Breast epithelium (tissue), 4 donors: Measurements from ENCODE around the gene MPP2. TPM values are rescaled to one million over a fixed set of nuclear protein-coding genes. Genes with fewer than 3 reads are reported as not detected.

Experiments used
- DNase-seq, 2 donors: peaks; one replicate each; pipeline ENCODE4 v3.0.0-alpha.2; 2019; ENCODE audit warnings: low spot score in 2 of 2
- H3K27ac ChIP-seq, 2 donors: fragments of 200-600 bp; sonication (generic) in 1 of 2; one replicate each; pipeline ENCODE4 v1.5.1; 2016 to 2019; ENCODE audit warnings: mild to moderate bottlenecking in 1 of 2
- H3K27me3 ChIP-seq, 2 donors: fragments of 200-600 bp; sonication (generic) in 1 of 2; one replicate each; pipeline versions ENCODE4 v1.5.1 to v1.6.0; 2017 to 2019; ENCODE audit warnings: control low read depth in 1 of 2, mild to moderate bottlenecking in 1 of 2
- H3K36me3 ChIP-seq: fragments of 200-600 bp; one replicate; pipeline ENCODE4 v1.5.1; 2019
- H3K4me1 ChIP-seq, 2 donors: fragments of 200-600 bp; sonication (generic); one replicate each; pipeline ENCODE4 v1.5.1; 2016 to 2019; ENCODE audit warnings: control low read depth in 1 of 2
- H3K4me3 ChIP-seq, 3 donors: fragments of 200-600 bp; sonication (generic); 1 replicate in 2 of 3; 2 replicates in 1 of 3; pipeline ENCODE4 v1.5.1; 2016 to 2019; ENCODE audit warnings: mild to moderate bottlenecking in 3 of 3, moderate library complexity in 2 of 3
- H3K9me3 ChIP-seq, 2 donors: fragments of 200-600 bp; sonication (generic) in 1 of 2; one replicate each; pipeline ENCODE4 v1.5.1; 2016 to 2019; ENCODE audit warnings: control low read depth in 1 of 2
- POLR2A ChIP-seq: fragments of 450-650 bp; IDR thresholded peaks from one replicate; pipeline ENCODE4 v1.6.1; 2016; ENCODE audit warnings: antibody characterized with exemption, mild to moderate bottlenecking, moderate library complexity
- POLR2AphosphoS5 ChIP-seq, 3 donors: sonication (generic); formaldehyde crosslinking; IDR thresholded peaks; one replicate each; pipeline ENCODE4 v1.6.1; 2017; ENCODE audit warnings: antibody characterized with exemption in 3 of 3
- intact Hi-C: fragments of 100-400 bp; cut with DNase I; formaldehyde crosslinking; loops from one replicate; pipeline ENCODE4 v1.15.1; 2023; ENCODE audit warnings: low total_unique reads
- total RNA-seq, 3 donors: library from RNA; depleted of rRNA; stranded (reverse); fragments of >200 nt; gene quantifications; one replicate each; pipeline ENCODE4 v1.1.0, GENCODE V29; 2016
- TF ChIP-seq, protein P1 (sequence below), 3 donors: fragments of 450-650 bp; IDR thresholded peaks; one replicate each; pipeline ENCODE4 v1.5.1; 2016 to 2017; ENCODE audit warnings: antibody characterized with exemption in 3 of 3, mild to moderate bottlenecking in 3 of 3, moderate library complexity in 3 of 3

The MPP2 gene
- total RNA-seq, 3 donors from 2014 or later = 2.6 to 7.9 (median 3.9) TPM

GRCh38 chr17:43938838-43939182, 31.5 kb upstream of the MPP2 start:
- no peaks in the 10 kb centered on the region for H3K9me3 ChIP-seq
- TF ChIP-seq POLR2A (no peak), POLR2AphosphoS5 (IDR thresholded peaks at IDR 0.05) (no peak)
- TF ChIP-seq, protein P1, sequence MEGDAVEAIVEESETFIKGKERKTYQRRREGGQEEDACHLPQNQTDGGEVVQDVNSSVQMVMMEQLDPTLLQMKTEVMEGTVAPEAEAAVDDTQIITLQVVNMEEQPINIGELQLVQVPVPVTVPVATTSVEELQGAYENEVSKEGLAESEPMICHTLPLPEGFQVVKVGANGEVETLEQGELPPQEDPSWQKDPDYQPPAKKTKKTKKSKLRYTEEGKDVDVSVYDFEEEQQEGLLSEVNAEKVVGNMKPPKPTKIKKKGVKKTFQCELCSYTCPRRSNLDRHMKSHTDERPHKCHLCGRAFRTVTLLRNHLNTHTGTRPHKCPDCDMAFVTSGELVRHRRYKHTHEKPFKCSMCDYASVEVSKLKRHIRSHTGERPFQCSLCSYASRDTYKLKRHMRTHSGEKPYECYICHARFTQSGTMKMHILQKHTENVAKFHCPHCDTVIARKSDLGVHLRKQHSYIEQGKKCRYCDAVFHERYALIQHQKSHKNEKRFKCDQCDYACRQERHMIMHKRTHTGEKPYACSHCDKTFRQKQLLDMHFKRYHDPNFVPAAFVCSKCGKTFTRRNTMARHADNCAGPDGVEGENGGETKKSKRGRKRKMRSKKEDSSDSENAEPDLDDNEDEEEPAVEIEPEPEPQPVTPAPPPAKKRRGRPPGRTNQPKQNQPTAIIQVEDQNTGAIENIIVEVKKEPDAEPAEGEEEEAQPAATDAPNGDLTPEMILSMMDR (IDR thresholded peaks at IDR 0.05) = no peak
- H3K4me3 ChIP-seq = no peak overlapping the region
- H3K27me3 ChIP-seq = peaks cover 0 to 8% of the 10 kb centered on the region in 2 donors
- peaks cover 0 to 5% of the 10 kb centered on the region in 2 donors for H3K4me1 ChIP-seq
- intact Hi-C loops = no loop called here
- no peaks in the 10 kb centered on the region for H3K36me3 ChIP-seq
- H3K27ac ChIP-seq = no peak overlapping the region
- no peak for DNase-seq

DNA sequence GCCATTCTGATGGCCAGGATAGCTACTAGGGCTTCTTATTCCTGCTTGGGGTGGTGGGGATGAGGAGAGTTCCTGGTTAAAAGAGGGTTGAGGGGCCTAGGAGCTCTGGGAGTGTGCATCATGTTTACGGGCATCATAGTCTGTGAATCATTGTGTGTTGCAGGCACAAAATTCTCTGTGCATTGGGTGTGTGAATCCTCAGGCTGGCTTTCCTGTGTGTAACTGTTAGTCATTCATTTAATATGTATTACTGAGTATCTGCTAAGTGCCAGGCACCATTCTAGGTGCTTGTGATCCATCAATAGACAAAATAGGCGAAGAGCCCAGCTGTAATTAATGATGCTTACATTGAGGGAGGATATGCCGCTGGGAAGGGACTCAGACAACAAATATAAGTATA, 29.1 kb upstream of the MPP2 start:
- intact Hi-C loops = no loop called here
- DNase-seq = no peak
- H3K36me3 ChIP-seq = no peaks in the 10 kb centered on the region

DNA sequence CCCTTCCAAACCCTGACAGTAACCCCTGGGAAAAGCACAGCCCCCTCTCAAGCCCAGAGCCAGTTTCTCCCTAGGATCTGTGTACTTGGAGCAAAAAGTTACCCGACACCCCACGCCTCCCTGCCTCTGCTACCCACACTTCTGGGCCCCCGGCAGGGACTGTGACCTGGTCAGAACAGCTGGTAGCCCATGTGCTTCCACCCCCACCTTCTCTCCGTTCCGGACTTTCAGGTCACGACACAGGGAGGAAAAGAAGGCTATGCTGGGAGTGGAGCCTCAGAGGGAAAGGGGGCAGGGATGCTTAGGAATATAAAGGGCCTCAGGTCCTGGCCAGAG, 28.6 kb upstream of the MPP2 start:
- TF ChIP-seq, protein P1 (IDR thresholded peaks at IDR 0.05) = no peak
- TF ChIP-seq POLR2A = no peak
- TF ChIP-seq POLR2AphosphoS5 (IDR thresholded peaks at IDR 0.05) = no peak
- Histone ChIP-seq H3K9me3 (no peaks in the 10 kb centered on the region), H3K27ac (no peak overlapping the region), H3K4me3 (no peak overlapping the region), H3K4me1 (peaks cover 0 to 5% of the 10 kb centered on the region in 2 donors), H3K27me3 (peaks cover 0 to 8% of the 10 kb centered on the region in 2 donors), H3K36me3 (no peaks in the 10 kb centered on the region)
- DNase-seq = no peak
- intact Hi-C loops = no loop called here

More for the DNA sequence above, 29.1 kb upstream of the MPP2 start:
- H3K4me3 ChIP-seq = no peak overlapping the region
- no peak for TF ChIP-seq POLR2A
- TF ChIP-seq POLR2AphosphoS5 (IDR thresholded peaks at IDR 0.05) = no peak
- TF ChIP-seq, protein P1 (IDR thresholded peaks at IDR 0.05) = no peak
- peaks cover 0 to 5% of the 10 kb centered on the region in 2 donors for H3K4me1 ChIP-seq
- H3K9me3 ChIP-seq = no peaks in the 10 kb centered on the region
- H3K27ac ChIP-seq = no peak overlapping the region
- H3K27me3 ChIP-seq = peaks cover 0 to 8% of the 10 kb centered on the region in 2 donors

GRCh38 chr17:43935204-43935925, 28.0 kb upstream of the MPP2 start:
- no peak overlapping the region for H3K27ac ChIP-seq
- no peaks in the 10 kb centered on the region for H3K36me3 ChIP-seq
- H3K9me3 ChIP-seq = no peaks in the 10 kb centered on the region
- TF ChIP-seq POLR2A = no peak
- TF ChIP-seq, protein P1 (IDR thresholded peaks at IDR 0.05) = no peak
- TF ChIP-seq POLR2AphosphoS5 (IDR thresholded peaks at IDR 0.05) = no peak
- peaks cover 0 to 5% of the 10 kb centered on the region in 2 donors for H3K4me1 ChIP-seq
- intact Hi-C loops = no loop called here
- H3K4me3 ChIP-seq = no peak overlapping the region
- H3K27me3 ChIP-seq = peaks cover 0 to 8% of the 10 kb centered on the region in 2 donors
- no peak for DNase-seq

DNA sequence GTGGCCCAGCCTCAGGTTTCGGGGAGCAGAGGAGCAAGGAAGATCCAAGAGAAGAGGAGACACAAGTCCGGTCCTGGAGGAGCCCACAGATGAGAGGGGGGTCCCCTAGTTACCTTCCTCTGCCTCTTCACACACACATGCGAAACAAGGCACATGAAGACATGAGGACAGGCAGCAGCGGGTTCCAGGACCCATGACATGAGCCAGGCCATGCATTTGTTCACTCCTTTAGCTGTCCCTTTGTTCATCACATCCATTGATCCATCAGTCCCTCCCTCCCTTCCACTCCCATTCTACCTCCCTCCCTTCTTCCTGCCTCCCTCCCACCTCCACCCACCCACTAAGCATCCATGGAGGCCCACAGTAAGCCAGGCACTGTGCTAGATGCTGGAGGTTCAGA, 25.6 kb upstream of the MPP2 start:
- Histone ChIP-seq H3K9me3 (no peaks in the 10 kb centered on the region), H3K4me1 (peaks cover 0 to under 1% of the 10 kb centered on the region in 2 donors), H3K27ac (no peak overlapping the region), H3K27me3 (peaks cover 0 to 3% of the 10 kb centered on the region in 2 donors), H3K4me3 (no peak overlapping the region), H3K36me3 (no peaks in the 10 kb centered on the region)
- TF ChIP-seq, protein P1 (IDR thresholded peaks at IDR 0.05) = no peak
- no peak for TF ChIP-seq POLR2AphosphoS5 (IDR thresholded peaks at IDR 0.05)
- TF ChIP-seq POLR2A = no peak
- intact Hi-C loops = no loop called here
- DNase-seq = no peak
